Measurements from ENCODE around the gene WDR76.
"Not testable (repeated sequence)": the region's sequence is repeated elsewhere in the genome, so short reads cannot be mapped to it uniquely, and the experiment has no call there.

The WDR76 gene

DNA sequence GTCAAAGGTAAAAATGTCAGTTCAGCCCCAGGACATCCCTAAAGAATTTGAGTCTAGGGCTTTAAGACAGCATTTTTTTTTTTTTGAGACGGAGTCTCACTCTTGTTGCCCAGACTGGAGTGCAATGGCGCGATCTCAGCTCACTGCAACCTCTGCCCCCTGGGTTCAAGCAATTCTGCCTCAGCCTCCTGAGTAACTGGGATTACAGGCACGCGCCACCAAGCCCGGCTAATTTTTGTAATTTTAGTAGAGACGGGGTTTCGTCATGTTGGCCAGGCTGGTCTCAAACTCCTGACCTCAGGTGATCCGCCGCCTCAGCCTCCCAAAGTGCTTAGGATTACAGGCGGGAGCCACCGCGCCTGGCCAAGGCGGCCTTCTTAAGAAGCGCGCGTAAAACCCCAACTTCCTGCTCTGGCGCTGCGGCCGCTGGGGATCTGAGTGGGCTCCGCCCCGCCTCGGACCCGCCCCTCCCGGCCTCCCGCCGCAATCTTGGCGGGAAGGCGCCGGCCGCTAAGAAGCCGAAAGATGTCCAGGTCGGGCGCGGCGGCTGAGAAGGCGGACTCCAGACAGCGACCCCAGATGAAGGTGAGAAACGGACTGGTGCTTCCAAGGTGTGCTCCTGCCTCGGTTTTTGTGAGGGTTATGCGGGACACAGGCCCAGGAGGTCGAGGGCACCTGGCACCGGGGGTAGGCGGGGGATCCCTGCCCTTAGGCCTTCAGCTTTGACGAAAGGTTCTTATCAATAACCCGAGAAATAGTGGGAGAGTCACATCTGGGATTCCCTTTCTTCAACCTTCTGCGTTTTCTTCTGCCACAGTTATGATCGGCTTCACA lies at the start of gene WDR76:
WDR76 (plus strand) TSS at position 495 of the 834 bp plus-strand sequence; CDS start at position 526, 31 bp downstream.
- peak; percentile 86 for DNase-seq (ENCODE audit: low read depth)

DNA sequence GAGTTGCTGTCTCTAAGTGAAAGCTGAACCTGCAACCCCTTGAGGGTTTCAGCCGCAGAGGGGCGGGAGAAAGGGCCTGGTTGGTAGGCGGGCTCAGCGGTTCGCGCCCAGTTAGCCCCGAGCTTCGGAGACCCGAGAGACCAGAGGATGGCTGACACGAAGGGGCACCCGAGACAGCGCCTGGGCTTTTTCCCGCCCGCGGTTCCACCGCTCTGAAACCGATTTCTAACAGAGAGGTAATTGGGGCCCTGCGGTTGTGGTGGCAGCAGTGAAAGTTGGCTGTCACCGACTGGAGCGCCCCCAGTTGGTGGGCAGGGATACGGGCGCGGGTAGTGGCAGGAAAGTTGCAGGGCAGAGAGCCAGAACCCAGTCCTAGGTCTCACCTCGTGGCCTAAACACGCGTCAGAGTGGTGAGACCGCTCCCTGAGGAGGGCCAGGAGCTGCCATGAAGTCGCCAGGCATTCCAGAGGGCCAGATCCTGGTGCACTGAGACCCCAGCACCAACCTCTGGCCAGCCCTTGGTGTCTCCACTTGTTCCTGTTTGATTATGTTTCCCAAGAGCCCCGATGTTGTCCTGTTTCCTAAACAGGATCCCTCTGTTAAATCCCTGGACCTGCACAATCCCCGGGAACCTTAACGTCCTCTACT lies 49.4 kb upstream of the WDR76 start:
- DNase-seq (ENCODE audit: low read depth) = peak; percentile 88

DNA sequence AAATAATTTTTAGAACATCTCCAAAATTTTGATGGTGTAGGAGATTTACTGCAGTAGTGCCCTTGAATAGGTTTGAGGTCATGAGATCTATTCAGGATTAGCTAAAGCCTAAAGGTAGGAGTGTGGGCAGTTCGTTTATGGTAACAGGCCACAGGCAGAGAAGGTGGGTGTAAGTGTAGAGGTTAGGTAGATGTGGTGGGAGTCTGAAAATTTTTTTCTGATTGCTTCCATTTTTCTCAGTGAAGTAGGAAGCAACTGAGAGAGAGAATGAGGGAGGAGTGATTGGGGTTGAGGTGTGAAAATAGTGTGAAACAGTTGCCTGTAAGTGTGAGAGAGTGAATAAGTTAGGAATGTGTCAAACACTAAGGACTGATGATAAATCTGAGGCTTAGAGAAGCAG lies 47.8 kb upstream of the WDR76 start:
- DNase-seq (ENCODE audit: low read depth) = no peak

- DNase-seq (ENCODE audit: low read depth) = no peak
Measured at GRCh38 chr15:43789409-43789808, 37.4 kb upstream of the WDR76 start.

GRCh38 chr15:43791993-43792760 lies 34.6 kb upstream of the WDR76 start, which contains the start of gene SERF2:
TSS of gene SERF2 (plus strand) at chr15:43792320. CDS start at chr15:43792377, 57 bp downstream.
- peak; percentile 100 for DNase-seq (ENCODE audit: low read depth)

GRCh38 chr15:43792761-43793476 lies 33.9 kb upstream of the WDR76 start:
- no peak for DNase-seq (ENCODE audit: low read depth)

GRCh38 chr15:43793647-43794046 lies 33.2 kb upstream of the WDR76 start:
- no peak for DNase-seq (ENCODE audit: low read depth)

DNA sequence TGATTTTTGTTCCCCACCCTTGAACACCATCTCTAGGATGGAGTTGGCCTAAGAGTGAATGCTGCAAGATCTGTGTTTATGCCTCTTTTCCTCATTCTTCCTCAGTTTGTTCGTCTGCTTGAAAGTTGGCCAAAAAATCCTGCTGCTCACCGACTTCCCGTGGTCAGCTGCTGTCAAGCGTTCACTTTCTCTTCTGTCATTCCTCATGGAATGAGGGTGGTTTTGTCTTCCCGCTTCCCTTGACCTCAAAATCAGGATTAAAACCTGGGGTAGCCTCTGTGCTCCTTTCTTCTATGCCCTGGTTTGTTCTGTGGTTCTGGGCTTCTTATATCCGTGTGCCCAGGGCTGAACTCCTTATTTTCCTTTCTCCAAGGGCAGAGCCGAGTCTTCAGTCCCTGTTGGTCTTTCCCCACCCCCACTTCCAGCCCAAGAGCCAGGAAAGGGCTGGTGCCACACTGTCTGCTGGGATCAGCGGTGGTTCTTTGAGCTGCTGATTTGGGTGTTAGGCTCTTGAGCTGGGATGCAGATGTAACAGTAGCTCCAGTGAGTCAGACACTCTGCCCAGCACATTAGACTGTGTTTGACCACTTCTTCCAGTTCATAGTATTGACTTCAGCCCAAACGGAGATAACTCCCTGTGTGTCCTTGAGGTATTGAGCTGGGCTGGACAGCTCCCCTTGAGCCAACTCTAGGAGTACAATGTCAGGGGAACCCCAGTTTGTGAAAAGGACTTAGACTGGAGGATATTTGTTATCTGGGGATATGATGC lies 32.3 kb upstream of the WDR76 start:
- DNase-seq (ENCODE audit: low read depth) = no peak

DNA sequence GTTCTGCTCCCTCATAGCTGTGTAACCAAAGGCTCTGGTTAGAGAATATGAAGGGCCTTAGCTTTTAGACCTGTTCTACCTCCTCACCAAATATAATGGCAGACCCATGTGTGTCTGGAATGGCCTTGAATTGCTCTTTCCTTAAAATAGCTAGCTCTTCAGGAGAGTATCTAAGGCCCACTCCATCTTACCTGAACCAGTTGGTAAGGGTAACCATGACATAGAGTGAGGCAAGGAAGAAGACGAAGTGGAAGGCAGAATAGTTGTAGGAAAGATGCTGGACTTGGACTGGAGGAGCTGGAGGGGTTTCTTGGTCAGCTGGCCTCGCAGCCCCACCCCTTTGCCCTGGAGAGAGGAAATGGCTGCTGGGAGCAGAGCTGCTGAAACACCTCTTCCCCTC lies 31.6 kb upstream of the WDR76 start:
- no peak for DNase-seq (ENCODE audit: low read depth)

- DNase-seq (ENCODE audit: low read depth) = no peak
Measured at GRCh38 chr15:43795997-43796396, 30.8 kb upstream of the WDR76 start.

- no peak for DNase-seq (ENCODE audit: low read depth)
Measured at GRCh38 chr15:43796566-43796965, 30.2 kb upstream of the WDR76 start.

DNA sequence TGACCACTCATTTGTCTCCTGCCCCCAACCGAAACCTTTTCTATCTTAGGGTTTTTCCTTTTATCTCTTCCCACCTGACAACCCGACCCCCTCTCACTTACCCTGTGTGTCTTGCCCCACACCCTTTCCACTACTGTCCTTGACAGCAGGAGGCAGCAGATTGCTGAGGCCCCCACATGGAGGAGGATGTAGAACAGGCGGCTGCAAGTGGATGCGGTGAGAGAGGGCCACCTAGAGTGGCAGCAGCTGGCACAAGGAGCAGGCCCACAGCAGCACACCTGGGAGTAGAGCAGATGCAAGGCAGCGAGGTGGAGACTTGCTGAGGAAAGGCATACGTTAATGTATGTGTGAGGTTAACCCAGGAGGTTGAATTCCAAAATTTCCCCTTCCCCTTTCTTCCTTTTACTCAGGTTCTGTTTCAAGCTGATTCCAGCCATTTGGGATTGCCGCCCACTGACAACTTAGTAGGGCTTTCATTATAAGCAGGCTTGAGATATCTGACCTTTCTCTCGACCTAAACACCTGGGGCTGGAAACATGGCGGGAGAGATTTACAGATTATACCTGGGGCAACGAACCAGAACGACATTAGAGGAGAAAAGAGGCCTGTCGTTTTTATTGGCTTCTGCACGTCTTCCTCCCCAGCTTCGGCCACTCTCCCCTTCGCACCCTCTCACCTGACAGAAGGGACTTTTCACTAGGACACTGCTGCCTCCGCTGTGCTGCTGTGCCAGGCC lies 27.4 kb upstream of the WDR76 start:
- no peak for DNase-seq (ENCODE audit: low read depth)

GRCh38 chr15:43799945-43800285 lies 26.9 kb upstream of the WDR76 start, which contains the start of gene SERINC4:
TSS of gene SERINC4 (minus strand) at chr15:43800220. CDS start at chr15:43799986, 234 bp downstream.
- no peak for DNase-seq (ENCODE audit: low read depth)

DNA sequence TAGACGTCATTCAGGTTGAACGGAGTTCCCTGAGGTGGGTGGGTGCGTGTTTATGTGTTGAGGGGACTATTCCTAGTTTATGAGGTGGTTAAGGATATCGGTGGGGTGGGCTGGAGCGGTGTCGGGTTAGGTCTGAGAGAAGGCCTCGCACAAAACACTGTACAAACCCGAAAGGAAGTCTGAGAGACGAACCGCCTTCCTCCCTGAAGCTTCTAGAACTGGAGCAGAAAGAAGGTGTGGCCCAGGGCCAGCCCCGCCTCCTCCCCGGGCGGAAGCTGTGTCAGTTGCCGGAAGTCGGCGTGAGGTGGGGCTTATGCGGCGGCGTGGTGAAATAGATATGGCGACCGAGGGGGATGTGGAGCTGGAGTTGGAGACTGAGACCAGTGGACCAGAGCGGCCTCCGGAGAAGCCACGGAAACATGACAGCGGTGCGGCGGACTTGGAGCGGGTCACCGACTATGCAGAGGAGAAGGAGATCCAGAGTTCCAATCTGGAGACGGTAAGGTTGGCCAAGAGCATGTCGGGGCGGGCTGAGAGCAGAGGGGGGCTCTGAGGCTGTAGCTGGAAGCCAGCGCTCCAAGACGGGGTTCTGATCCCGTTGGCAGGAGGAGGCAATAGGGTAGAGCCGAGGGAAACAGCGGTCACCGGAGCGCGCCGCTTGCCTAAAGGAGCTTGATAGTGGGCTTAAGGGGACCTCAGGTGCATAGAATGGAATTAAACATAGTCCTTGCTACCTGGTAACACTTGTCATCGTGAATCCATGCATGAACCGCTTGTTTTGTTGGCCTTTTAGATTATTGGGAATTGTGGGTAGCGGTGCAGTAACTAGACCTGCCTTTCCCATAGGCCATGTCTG lies 26.3 kb upstream of the WDR76 start, which contains the start of gene HYPK:
HYPK (plus strand) TSS at position 314 of the 856 bp plus-strand sequence; CDS start at position 338, 24 bp downstream.
- peak; percentile 87 for DNase-seq (ENCODE audit: low read depth)

- DNase-seq (ENCODE audit: low read depth) = not testable (repeated sequence)
Measured at GRCh38 chr15:43802676-43803075, 24.1 kb upstream of the WDR76 start.

GRCh38 chr15:43808435-43808950 lies 18.3 kb upstream of the WDR76 start:
- no peak for DNase-seq (ENCODE audit: low read depth)

DNA sequence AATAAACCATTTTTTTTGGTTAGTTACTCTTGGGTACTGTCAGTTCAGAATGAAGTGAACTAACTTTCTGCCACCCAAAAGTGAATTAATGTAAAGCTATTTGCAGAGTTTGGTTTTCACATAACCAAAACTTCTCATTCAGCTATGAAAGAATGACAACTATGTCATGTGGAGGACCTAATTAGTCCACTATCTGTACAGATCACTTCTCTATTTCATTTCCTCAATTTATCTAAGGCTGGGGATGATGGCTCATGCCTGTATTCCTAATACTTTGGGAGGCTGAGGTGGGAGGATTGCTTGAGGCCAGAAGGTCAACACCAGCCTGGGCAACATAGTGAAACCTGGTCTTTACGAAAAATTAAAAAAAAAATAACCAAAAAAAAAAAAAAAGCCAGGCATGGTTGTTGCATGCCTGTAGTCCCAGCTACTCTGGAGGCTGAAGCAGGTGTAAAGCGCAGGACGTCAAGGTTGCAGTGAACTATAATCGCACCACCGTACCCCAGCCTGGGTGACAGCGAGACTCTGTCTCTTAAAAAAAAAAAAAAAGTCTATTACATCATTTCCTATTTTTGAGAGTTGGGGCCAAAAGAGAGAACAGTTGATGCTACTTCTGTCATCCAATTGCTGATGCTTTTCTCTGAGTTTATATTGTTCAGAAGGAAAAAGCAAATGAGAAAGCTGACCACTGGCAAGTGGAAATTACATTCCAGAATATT lies 17.7 kb upstream of the WDR76 start:
- no peak for DNase-seq (ENCODE audit: low read depth)

DNA sequence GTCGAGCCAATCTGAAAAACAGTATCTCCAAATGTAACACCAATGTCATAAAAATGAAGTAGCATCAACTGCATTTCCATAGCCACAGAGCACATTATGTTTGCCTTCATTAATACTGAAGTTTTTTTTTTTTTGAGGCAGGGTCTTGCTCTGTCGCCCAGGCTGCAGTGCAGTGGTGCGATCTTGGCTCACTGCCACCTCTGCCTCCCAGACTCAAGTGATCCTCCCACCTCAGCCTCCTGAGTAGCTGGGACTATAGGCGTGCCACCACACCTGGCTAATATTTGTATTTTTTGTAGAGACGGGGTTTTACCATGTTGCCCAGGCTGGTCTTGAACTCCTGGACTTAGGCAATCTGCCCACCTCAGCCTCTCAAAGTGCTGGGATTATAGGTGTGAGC lies 11.7 kb upstream of the WDR76 start:
- not testable (repeated sequence) for DNase-seq (ENCODE audit: low read depth)
